GM20000 (cell line): ENCODE measurements around the gene C13orf42.

Experiments
- DNase-seq: peaks from one replicate; pipeline ENCODE4 v3.0.0; 2012; ENCODE audit warnings: low spot score
- CTCF ChIP-seq: IDR thresholded peaks from 2 replicates; pipeline ENCODE4 v1.5.1; 2012; ENCODE audit warnings: mild to moderate bottlenecking, control low read depth; ENCODE audit errors: extremely low read depth, missing control alignments

The C13orf42 gene

GRCh38 chr13:51032831-51033230 is 78.2 kb downstream of the C13orf42 start:
- DNase-seq = no peak
- no peak for TF ChIP-seq CTCF
